Suprapubic skin (tissue), 4 donors: ENCODE data around the gene RAB40C. TPM values are rescaled to one million over a fixed set of nuclear protein-coding genes. Genes with fewer than 3 reads are reported as not detected.

Source experiments
- DNase-seq, 2 donors: peaks; one replicate each; pipeline ENCODE4 v3.0.0-alpha.2; 2019; ENCODE audit warnings: low spot score in 2 of 2
- H3K27ac ChIP-seq: fragments of 200-600 bp; sonication (generic); one replicate; pipeline ENCODE4 v1.5.1; 2019
- H3K27me3 ChIP-seq: fragments of 200-600 bp; sonication (generic); one replicate; pipeline ENCODE4 v1.5.1; 2019
- H3K36me3 ChIP-seq: fragments of 200-600 bp; sonication (generic); one replicate; pipeline ENCODE4 v1.5.1; 2019
- H3K4me1 ChIP-seq: fragments of 200-600 bp; sonication (generic); one replicate; pipeline ENCODE4 v1.5.1; 2019
- H3K4me3 ChIP-seq: fragments of 200-600 bp; sonication (generic); one replicate; pipeline ENCODE4 v1.5.1; 2019; ENCODE audit warnings: mild to moderate bottlenecking
- H3K9me3 ChIP-seq: fragments of 200-600 bp; sonication (generic); one replicate; pipeline ENCODE4 v1.5.1; 2019
- CTCF ChIP-seq, 2 donors: fragments of 200-600 bp in 1 of 2; fragments of 450-650 bp in 1 of 2; sonication (generic) in 1 of 2; IDR thresholded peaks; one replicate each; pipeline ENCODE4 v1.5.1; 2016 to 2019; ENCODE audit warnings: antibody characterized with exemption in 2 of 2, mild to moderate bottlenecking in 1 of 2, moderate library complexity in 1 of 2
- EP300 ChIP-seq: sonication (generic); formaldehyde crosslinking; IDR thresholded peaks from one replicate; pipeline ENCODE4 v1.6.1; 2017; ENCODE audit warnings: antibody characterized with exemption
- POLR2A ChIP-seq, 2 donors: fragments of 450-650 bp; IDR thresholded peaks; one replicate each; pipeline ENCODE4 v1.6.1; 2017; ENCODE audit warnings: antibody characterized with exemption in 2 of 2, mild to moderate bottlenecking in 2 of 2, moderate library complexity in 2 of 2
- POLR2AphosphoS5 ChIP-seq, 3 donors: sonication (generic); formaldehyde crosslinking; IDR thresholded peaks; one replicate each; pipeline ENCODE4 v1.6.1; 2017; ENCODE audit warnings: antibody characterized with exemption in 3 of 3
- WGBS: methylation state at CpG from one replicate; pipeline ENCODE4 v1.1.5; 2018; 5-methylcytosine and 5-hydroxymethylcytosine counted together
- total RNA-seq, 4 donors: library from RNA; depleted of rRNA; stranded (reverse); fragments of >200 nt; gene quantifications; one replicate each; pipeline ENCODE4 v1.1.0, GENCODE V29; 2016

Gene RAB40C
- total RNA-seq, 4 donors from 2014 or later, result 77.8 to 116 (median 110) TPM

- no CpG with 5 or more reads among the region's 22 CpGs for WGBS
- Histone ChIP-seq H3K27me3 (no peaks in the 10 kb centered on the region), H3K4me3 (no peak overlapping the region), H3K4me1 (peaks cover 8% of the 10 kb centered on the region), H3K36me3 (peaks cover 53% of the 10 kb centered on the region), H3K27ac (no peak overlapping the region), H3K9me3 (no peaks in the 10 kb centered on the region)
- no peak for DNase-seq
- TF ChIP-seq POLR2A (IDR thresholded peaks at IDR 0.05) (no peak), EP300 (no peak), CTCF (IDR thresholded peaks at IDR 0.05) (no peak), POLR2AphosphoS5 (IDR thresholded peaks at IDR 0.05) (no peak)
These were observed 67.6 kb downstream of the RAB40C start for GRCh38 chr16:657487-657886.

DNA sequence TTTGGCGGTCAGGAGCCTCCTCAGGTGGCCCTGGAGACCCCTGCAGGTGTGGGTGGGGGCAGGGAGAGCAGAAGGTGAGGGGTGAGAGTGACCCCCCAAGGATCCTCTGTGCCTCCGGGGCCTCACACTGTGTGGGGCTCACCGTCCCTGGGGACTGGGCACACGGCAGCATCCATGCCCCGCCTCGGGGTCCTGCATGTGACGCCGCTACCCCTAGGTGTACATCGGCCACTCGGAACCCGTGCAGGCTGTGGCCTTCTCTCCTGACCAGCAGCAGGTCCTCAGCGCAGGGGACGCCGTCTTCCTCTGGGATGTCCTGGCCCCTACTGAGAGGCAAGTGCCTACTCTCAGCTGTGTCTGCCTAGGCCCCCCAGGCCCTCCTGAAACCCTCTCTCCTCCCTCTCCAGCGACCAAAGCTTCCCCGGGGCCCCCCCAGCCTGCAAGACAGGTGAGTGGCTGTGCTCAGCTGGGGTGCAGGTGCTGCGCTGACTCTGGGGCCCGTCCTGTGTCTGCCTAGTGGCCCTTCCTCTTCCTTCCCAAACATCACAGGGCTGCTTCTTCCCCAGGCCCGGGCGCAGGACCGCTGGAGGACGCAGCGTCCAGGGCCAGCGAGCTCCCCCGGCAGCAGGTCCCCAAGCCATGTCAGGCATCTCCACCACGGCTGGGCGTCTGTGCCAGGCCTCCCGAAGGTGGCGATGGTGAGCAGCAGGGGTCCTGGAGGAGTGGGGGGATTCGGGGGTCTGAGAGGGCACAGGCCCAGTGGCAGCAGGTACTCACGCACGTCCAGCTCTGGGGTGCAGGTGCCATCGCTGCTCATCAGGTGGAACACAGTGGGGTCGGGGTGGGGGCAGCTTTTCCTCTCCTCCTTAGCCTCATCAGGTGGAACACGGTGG, 69.1 kb downstream of the RAB40C start:
- 80% methylated on average over 1 of the region's 35 CpGs for WGBS
- H3K27ac ChIP-seq, result no peak overlapping the region
- TF ChIP-seq EP300 (no peak), POLR2A (IDR thresholded peaks at IDR 0.05) (no peak), POLR2AphosphoS5 (IDR thresholded peaks at IDR 0.05) (no peak), CTCF (IDR thresholded peaks at IDR 0.05) (no peak)
- no peaks in the 10 kb centered on the region for H3K27me3 ChIP-seq
- no peak for DNase-seq
- peaks cover 45% of the 10 kb centered on the region for H3K36me3 ChIP-seq
- H3K4me3 ChIP-seq, result no peak overlapping the region
- H3K4me1 ChIP-seq, result peaks cover 8% of the 10 kb centered on the region
- no peaks in the 10 kb centered on the region for H3K9me3 ChIP-seq

DNA sequence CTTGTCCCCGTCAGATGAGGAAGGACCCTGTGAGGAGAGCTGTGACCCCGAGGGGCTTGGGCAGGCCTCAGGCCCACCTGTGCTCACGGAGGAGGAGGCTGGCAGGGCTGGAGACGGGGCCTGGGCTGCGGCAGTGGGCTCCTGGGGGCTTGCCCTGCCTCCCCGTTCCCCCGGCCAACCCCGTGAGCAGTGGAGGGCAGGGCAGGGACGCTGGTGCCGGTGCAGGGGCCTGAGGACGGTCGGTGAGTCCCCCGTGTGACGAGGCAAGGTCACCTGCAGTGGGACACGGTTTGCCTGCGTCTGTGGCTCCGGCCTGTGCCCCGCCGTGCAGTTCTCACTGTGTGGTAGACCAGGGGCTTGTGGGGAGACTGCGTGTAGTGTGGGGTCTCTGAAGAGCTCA, 69.8 kb downstream of the RAB40C start:
- no peak overlapping the region for H3K27ac ChIP-seq
- no peak for TF ChIP-seq POLR2A (IDR thresholded peaks at IDR 0.05)
- no peak for TF ChIP-seq EP300
- no peak for TF ChIP-seq POLR2AphosphoS5 (IDR thresholded peaks at IDR 0.05)
- no peak for TF ChIP-seq CTCF (IDR thresholded peaks at IDR 0.05)

GRCh38 chr16:660132-660458, 70.2 kb downstream of the RAB40C start:
- no peaks in the 10 kb centered on the region for H3K27me3 ChIP-seq
- peaks cover 41% of the 10 kb centered on the region for H3K36me3 ChIP-seq
- peaks cover 8% of the 10 kb centered on the region for H3K4me1 ChIP-seq
- 60% methylated on average over 4 of the region's 6 CpGs for WGBS
- no peak for DNase-seq
- TF ChIP-seq CTCF (IDR thresholded peaks at IDR 0.05), result no peak
- no peak for TF ChIP-seq EP300
- TF ChIP-seq POLR2AphosphoS5 (IDR thresholded peaks at IDR 0.05), result no peak
- TF ChIP-seq POLR2A (IDR thresholded peaks at IDR 0.05), result no peak
- H3K4me3 ChIP-seq, result peak overlapping the region; percentile 21
- H3K27ac ChIP-seq, result no peak overlapping the region
- no peaks in the 10 kb centered on the region for H3K9me3 ChIP-seq

More for the DNA sequence above, 69.8 kb downstream of the RAB40C start:
- no peak overlapping the region for H3K4me3 ChIP-seq
- DNase-seq, result no peak
- no CpG with 5 or more reads among the region's 20 CpGs for WGBS
- H3K9me3 ChIP-seq, result no peaks in the 10 kb centered on the region
- no peaks in the 10 kb centered on the region for H3K27me3 ChIP-seq
- peaks cover 8% of the 10 kb centered on the region for H3K4me1 ChIP-seq
- H3K36me3 ChIP-seq, result peaks cover 44% of the 10 kb centered on the region

GRCh38 chr16:660459-661183, 70.8 kb downstream of the RAB40C start:
- WGBS, result no CpG with 5 or more reads among the region's 43 CpGs

More at GRCh38 chr16:660459-661183, 70.8 kb downstream of the RAB40C start:
- Histone ChIP-seq H3K4me1 (peaks cover 8% of the 10 kb centered on the region), H3K27me3 (no peaks in the 10 kb centered on the region), H3K27ac (no peak overlapping the region), H3K4me3 (peak overlapping the region; percentile 21), H3K9me3 (no peaks in the 10 kb centered on the region), H3K36me3 (peaks cover 36% of the 10 kb centered on the region)
- TF ChIP-seq CTCF (IDR thresholded peaks at IDR 0.05) (peak; percentile 42 to 59), POLR2A (IDR thresholded peaks at IDR 0.05) (no peak), POLR2AphosphoS5 (IDR thresholded peaks at IDR 0.05) (peak in 1 of 3 donors; percentile 53), EP300 (no peak)
- peak; percentile 93 for DNase-seq
